Astrocyte of the spinal cord (primary cell): ENCODE results near the gene FMN2.
A peak's percentile ranks its signal among the peaks of the same experiment; 100 is the strongest.

Source experiments
- DNase-seq: peaks from one replicate; pipeline ENCODE4 v3.0.0; 2011; ENCODE audit warnings: low read depth, low spot score
- H3K4me3 ChIP-seq: 2 replicates; pipeline ENCODE4 v1.5.1; 2011; ENCODE audit warnings: low read depth, mild to moderate bottlenecking, low read length, moderate library complexity
- CTCF ChIP-seq: IDR thresholded peaks from 2 replicates; pipeline ENCODE4 v1.5.1; 2012; ENCODE audit warnings: low read depth, mild to moderate bottlenecking, low read length, inconsistent platforms
- in situ Hi-C: cut with HindIII; loops from 2 replicates; pipeline ENCODE4 v1.10.0; 2017; ENCODE audit warnings: low sequenced_read_pairs

FMN2 gene

GRCh38 chr1:240111558-240111957 lies 19.9 kb downstream of the FMN2 start:
- no peak for DNase-seq
- in situ Hi-C loops, result no loop called here
- H3K4me3 ChIP-seq, result no peak overlapping the region
- no peak for TF ChIP-seq CTCF

- TF ChIP-seq CTCF, result no peak
- DNase-seq, result no peak
- in situ Hi-C loops, result no loop called here
- H3K4me3 ChIP-seq, result no peak overlapping the region
Measured at GRCh38 chr1:240114222-240114621, 22.5 kb downstream of the FMN2 start.

GRCh38 chr1:240115831-240116230 lies 24.1 kb downstream of the FMN2 start:
- no peak overlapping the region for H3K4me3 ChIP-seq
- in situ Hi-C loops, result no loop called here
- DNase-seq, result no peak
- no peak for TF ChIP-seq CTCF

- no peak for DNase-seq
- no peak for TF ChIP-seq CTCF
- in situ Hi-C loops, result no loop called here
- no peak overlapping the region for H3K4me3 ChIP-seq
Measured at GRCh38 chr1:240116831-240117769, 25.4 kb downstream of the FMN2 start.

- TF ChIP-seq CTCF, result no peak
- no peak for DNase-seq
- in situ Hi-C loops, result no loop called here
- no peak overlapping the region for H3K4me3 ChIP-seq
Measured at GRCh38 chr1:240117930-240118329, 26.2 kb downstream of the FMN2 start.

GRCh38 chr1:240122639-240123613 lies 31.2 kb downstream of the FMN2 start:
- no peak for TF ChIP-seq CTCF
- in situ Hi-C loops, result no loop called here
- H3K4me3 ChIP-seq, result peak overlapping the region; percentile 2
- peak; percentile 83 for DNase-seq
